ENCODE measurements around the gene HOXC13. TPM values are rescaled to one million over a fixed set of nuclear protein-coding genes. Genes with fewer than 3 reads are reported as not detected.

HOXC13 gene
- total RNA-seq, 1 donor from 2014 or later, result not detected

DNA sequence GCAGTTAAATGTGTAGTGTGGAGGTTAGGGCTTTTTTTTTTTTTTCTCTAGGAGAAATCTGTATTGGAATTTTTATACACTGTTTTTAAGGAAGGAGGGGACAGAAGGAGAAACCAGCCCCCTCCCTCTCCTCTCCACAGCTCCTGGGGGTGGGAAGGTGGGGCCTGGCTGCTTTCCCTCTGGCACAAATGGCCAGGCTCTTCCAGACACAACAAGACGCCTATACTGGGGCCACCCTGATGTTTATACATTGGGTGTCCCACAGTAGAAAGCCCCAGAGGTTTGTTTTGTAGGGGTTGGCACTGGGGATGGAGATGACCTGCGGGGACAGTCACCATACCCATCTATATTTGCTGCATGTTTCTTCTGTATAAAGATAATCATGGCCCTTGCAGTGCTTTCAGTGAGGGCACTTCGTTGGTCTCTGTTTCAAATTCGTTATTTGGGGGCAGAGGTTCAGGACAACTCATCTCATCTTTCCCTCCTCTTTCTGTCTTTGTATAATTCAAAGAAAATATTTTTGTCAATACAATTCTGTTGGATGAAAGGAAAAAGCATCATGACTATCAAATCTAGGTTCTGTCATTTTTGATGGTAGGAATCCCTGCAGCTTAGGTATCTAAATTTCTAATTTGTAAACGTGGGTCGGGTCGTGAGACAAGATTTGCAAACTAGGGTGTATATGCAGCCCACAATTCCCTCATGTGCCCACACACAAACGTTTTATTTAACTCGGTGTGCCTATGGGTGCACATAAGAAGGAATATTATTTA lies 38.4 kb downstream of the HOXC13 start:
- H3K27me3 ChIP-seq (ENCODE audit: control insufficient read depth, insufficient read depth, low read length), result peaks cover 82% of the 10 kb centered on the region
- DNase-seq (ENCODE audit: low read depth) (no peak), FAIRE-seq (no peak)
- TF ChIP-seq, protein P1, sequence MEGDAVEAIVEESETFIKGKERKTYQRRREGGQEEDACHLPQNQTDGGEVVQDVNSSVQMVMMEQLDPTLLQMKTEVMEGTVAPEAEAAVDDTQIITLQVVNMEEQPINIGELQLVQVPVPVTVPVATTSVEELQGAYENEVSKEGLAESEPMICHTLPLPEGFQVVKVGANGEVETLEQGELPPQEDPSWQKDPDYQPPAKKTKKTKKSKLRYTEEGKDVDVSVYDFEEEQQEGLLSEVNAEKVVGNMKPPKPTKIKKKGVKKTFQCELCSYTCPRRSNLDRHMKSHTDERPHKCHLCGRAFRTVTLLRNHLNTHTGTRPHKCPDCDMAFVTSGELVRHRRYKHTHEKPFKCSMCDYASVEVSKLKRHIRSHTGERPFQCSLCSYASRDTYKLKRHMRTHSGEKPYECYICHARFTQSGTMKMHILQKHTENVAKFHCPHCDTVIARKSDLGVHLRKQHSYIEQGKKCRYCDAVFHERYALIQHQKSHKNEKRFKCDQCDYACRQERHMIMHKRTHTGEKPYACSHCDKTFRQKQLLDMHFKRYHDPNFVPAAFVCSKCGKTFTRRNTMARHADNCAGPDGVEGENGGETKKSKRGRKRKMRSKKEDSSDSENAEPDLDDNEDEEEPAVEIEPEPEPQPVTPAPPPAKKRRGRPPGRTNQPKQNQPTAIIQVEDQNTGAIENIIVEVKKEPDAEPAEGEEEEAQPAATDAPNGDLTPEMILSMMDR (IDR thresholded peaks at IDR 0.05; ENCODE audit: insufficient read depth, low read length, severe bottlenecking), result no peak
- no peak overlapping the region for H3K4me3 ChIP-seq (ENCODE audit: low read depth, low read length)
- no peaks in the 10 kb centered on the region for H3K36me3 ChIP-seq (ENCODE audit: control insufficient read depth, insufficient read depth, low read length)

DNA sequence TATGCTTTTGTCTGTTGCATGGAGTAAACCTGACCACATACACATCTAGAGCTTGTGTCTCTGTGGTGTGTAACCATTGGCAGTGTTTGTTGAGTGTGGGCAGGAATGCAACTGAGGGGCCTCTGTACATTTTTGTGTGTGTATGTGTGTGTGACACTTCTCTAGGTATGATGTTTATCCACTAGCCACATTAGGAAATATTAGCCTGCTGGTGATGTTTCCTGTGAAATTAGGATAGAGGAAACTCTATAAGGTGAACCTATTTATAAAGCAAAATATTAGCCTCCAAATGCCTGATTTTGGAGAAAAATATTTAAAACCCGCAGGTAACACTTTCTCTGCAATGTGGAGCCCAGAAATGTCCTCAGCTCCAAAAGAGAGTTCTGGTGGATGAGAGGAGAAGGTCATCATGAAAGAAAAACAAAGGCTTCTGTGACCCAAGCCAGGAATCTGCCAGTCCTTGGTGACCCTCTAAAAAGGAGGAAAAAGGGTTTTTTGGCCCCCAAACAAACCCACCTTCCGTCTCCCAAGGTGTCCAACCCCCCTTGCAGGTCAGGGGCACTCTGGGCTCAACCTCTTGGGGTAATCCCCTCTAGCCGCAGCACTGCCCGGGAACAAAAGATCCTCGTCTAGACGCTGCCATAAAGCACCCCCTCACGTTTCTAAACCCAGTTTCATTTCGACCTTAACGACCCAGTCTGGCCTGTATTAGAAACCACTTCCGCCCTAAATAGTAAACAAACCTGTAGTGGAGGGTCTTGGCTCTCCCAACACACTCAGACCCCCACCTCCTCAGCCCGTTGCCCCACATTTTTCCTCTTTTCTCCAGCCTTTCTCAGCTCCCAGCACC lies 39.2 kb downstream of the HOXC13 start:
- no peak for DNase-seq (ENCODE audit: low read depth)

DNA sequence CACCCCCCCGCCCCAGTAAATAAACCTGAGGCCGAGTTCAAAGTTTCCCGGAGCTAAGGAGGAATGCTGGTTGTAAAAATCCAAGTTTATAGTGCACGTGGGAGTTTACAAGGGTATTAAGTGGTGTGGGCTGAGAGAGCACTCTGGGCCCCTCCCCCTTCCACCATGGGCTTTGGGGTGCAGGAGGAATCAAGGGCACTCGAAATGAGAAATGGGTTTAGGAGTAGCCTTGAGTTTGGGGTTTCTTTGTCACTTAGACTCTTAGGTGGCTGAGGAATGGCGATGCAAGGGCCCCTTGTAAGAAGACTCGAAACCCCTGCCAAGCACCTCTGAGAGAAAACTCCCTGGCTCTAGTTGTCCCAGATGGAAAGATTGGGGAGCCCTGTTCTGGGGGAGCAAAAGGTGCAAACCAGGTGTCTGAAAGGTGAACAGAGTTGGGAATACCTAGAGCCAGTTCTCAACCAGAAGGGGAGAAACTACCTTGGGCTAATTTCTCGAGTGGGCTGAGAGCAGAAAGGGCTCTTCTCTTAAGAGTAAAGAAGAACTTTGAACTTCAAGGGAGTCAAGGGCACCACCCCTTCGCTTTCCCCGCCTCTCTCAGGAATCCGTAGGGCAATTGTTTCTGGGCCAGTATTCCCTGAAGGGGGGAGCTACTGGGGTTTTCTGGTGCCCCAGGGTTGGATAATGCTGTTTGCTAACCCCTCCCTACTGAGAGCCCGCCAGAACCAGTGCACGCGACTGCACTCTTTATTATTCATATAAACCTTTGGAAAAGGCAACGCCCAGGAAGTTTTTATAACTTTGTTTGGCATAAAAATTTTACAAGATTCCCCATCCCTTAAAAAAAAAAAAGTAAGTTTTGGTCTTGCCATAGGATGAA lies 40.1 kb downstream of the HOXC13 start:
- DNase-seq (ENCODE audit: low read depth) (no peak), FAIRE-seq (no peak)
- Histone ChIP-seq H3K27me3 (ENCODE audit: control insufficient read depth, insufficient read depth, low read length) (peaks cover 81% of the 10 kb centered on the region), H3K4me3 (ENCODE audit: low read depth, low read length) (no peak overlapping the region), H3K36me3 (ENCODE audit: control insufficient read depth, insufficient read depth, low read length) (no peaks in the 10 kb centered on the region)
- TF ChIP-seq, protein P1 (IDR thresholded peaks at IDR 0.05; ENCODE audit: insufficient read depth, low read length, severe bottlenecking), result no peak

More for the DNA sequence above, 39.2 kb downstream of the HOXC13 start:
- H3K36me3 ChIP-seq (ENCODE audit: control insufficient read depth, insufficient read depth, low read length), result no peaks in the 10 kb centered on the region
- H3K27me3 ChIP-seq (ENCODE audit: control insufficient read depth, insufficient read depth, low read length), result peaks cover 82% of the 10 kb centered on the region
- no peak for FAIRE-seq
- TF ChIP-seq, protein P1 (IDR thresholded peaks at IDR 0.05; ENCODE audit: insufficient read depth, low read length, severe bottlenecking), result no peak
- H3K4me3 ChIP-seq (ENCODE audit: low read depth, low read length), result no peak overlapping the region

DNA sequence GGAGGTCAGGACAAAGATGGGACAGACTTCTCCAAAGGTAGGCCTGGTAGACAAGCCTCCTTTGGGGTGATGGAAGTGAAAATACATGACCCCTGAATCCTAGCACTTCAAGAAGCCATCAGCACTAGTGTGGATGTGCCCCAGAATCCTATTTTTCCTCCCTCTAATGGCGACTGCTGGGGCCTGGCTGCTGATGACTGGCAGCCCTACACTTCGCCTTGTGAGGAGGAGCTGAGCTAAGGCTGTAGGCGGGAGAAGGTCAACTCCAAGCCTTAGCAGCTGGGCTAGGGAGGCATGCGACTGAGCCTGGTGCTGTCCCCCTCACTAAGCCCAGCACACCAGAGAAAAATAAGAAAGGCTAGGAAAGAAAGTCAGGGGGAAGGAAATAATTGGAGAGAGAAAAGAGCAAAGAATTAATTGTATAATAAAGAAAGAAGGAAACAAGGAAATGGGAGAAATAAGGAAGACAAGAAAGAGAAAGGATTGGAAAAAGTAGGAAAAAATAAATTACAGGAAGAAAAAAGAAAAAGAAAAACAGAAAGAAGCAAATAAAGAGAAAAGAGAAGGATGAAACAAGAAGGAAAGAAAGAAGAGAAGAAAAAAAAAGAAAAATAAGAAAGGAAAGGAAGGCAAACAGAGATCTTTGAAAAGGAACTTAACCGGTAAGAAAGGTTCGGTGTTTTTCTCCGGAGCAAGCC lies 41.6 kb downstream of the HOXC13 start:
- no peak for DNase-seq (ENCODE audit: low read depth)
- Histone ChIP-seq H3K27me3 (ENCODE audit: control insufficient read depth, insufficient read depth, low read length) (peaks cover 84% of the 10 kb centered on the region), H3K36me3 (ENCODE audit: control insufficient read depth, insufficient read depth, low read length) (no peaks in the 10 kb centered on the region), H3K4me3 (ENCODE audit: low read depth, low read length) (no peak overlapping the region)
- no peak for FAIRE-seq
- TF ChIP-seq, protein P1 (IDR thresholded peaks at IDR 0.05; ENCODE audit: insufficient read depth, low read length, severe bottlenecking), result no peak

Measured in bronchial epithelial cell (primary cell).